Cardiac muscle cell (in vitro differentiated cells and primary cell): ENCODE data around the gene UVSSA. TPM values are rescaled to one million over a fixed set of nuclear protein-coding genes. Genes with fewer than 3 reads are reported as not detected.

Experiments
- DNase-seq, 2 donors: peaks; one replicate each; pipeline versions ENCODE4 v3.0.0 to v3.0.0-alpha.2; 2010 to 2017; ENCODE audit warnings: low read depth in 1 of 2, low spot score in 1 of 2
- H3K27ac ChIP-seq: fragments of 200-600 bp; sonication (generic); 2 replicates; pipeline ENCODE4 v1.5.1; 2016
- H3K27me3 ChIP-seq: fragments of 200-600 bp; sonication (generic); 2 replicates; pipeline ENCODE4 v1.6.0; 2016; ENCODE audit warnings: control low read depth
- H3K36me3 ChIP-seq: fragments of 200-600 bp; sonication (generic); 2 replicates; pipeline ENCODE4 v1.5.1; 2016; ENCODE audit warnings: control low read depth
- H3K4me1 ChIP-seq: fragments of 200-600 bp; sonication (generic); 2 replicates; pipeline ENCODE4 v1.8.1; 2017; ENCODE audit warnings: low read depth, mild to moderate bottlenecking, mixed run types
- H3K4me3 ChIP-seq: fragments of 200-600 bp; sonication (generic); 2 replicates; pipeline ENCODE4 v1.5.1; 2016; ENCODE audit warnings: mild to moderate bottlenecking
- H3K9me3 ChIP-seq: fragments of 200-600 bp; sonication (generic); 2 replicates; pipeline ENCODE4 v1.5.1; 2017; ENCODE audit warnings: low read depth, mild to moderate bottlenecking, control low read depth
- polyA plus RNA-seq: library from polyadenylated mRNA; unstranded; fragments of >200 nt; fragmentation: Nextera tagmentation; extraction: Ambion mirVana; gene quantifications from 2 replicates; pipeline ENCODE4 v1.2.1, GENCODE V29; 2016
- total RNA-seq: library from RNA; depleted of rRNA; stranded (reverse); fragments of >200 nt; gene quantifications from 2 replicates; pipeline ENCODE4 v1.2.3, GENCODE V29; 2016
- TF ChIP-seq, protein P1 (sequence below): IDR thresholded peaks from 2 replicates; pipeline ENCODE4 v1.5.1; 2012; ENCODE audit warnings: low read depth, mild to moderate bottlenecking, low read length

UVSSA gene
- total and polyA plus RNA-seq, 2 experiments from 2014 or later, result 7.2 to 14.1 TPM

DNA sequence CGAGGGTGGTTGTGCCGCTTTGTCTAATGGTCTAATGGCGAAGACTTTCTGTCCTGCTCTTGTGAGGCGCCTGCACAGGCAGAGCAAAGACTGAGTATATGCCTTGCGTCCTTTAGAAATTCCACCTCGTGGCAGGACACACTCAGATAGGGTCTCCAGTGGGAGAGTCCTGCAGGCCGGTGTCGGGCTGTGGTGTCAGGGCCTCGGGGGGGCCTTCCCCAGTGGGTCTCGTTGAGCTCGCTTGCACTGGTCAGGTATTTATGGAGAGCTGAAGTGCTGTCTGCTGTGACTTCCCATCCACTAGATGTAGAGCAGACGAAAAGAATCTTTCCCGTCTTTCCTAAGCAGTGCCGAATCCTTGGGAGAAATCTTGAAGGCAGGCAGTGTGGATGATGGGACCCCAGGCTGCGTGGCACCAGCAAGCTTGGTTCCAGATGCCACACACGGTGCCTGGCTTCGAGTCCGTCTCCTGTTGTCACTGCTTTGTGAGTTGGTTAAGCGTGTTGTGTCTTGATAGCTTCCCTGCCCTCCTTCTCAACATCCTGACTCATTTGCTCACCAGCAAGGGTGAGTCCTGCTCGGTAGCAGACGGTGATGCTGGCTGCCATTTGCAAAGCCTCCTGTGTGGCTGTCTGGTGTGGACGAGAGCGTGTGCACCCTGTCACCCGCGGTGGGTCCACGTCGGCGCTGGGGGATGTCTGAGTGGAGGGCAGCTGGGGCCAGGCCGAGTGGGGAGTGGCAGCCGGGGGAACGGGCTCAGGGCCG lies 36.8 kb upstream of the UVSSA start:
- Histone ChIP-seq H3K9me3 (no peaks in the 10 kb centered on the region), H3K4me3 (peak overlapping the region; percentile 10)

DNA sequence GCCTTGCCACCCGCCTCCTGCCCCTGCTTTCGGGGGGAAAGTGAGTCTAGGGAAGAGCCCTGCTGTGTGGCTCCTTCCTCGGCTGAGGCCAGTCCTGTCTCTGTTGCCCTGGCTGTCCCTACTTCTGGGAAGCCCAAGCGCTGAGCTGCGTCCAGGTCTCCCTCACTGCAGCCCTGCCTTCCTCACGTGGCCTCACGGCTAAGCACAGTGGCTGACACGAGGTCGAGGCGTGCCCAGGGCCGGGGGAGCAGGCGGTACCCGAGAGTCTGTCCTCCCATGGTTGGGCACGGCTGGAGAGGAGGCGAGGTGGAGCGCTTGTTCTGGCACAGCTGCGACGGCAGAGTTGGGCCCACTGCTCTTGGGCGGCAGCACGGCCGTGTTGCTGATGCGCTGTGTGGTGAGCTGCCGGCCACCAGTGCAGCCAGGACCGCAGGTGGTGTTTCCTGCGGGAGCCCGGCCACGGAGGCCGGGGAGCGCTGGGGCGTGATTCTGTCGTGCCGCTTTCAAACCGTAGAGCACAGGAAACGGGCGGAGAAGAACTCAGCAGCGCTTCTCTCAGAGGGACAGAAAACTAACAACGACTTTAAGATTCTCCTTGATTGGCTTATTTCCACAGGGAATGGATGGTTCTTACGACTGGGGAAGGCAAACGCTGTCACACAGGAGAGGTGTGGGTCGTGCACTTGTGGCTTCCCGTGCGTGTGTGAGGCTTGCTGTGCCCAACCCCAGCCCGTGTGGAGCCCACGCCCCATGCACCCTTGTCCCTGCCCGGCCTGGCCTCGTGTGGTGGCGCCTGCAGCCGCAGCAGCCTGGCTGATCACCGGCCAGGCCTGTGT lies 36.0 kb upstream of the UVSSA start:
- TF ChIP-seq, protein P1, sequence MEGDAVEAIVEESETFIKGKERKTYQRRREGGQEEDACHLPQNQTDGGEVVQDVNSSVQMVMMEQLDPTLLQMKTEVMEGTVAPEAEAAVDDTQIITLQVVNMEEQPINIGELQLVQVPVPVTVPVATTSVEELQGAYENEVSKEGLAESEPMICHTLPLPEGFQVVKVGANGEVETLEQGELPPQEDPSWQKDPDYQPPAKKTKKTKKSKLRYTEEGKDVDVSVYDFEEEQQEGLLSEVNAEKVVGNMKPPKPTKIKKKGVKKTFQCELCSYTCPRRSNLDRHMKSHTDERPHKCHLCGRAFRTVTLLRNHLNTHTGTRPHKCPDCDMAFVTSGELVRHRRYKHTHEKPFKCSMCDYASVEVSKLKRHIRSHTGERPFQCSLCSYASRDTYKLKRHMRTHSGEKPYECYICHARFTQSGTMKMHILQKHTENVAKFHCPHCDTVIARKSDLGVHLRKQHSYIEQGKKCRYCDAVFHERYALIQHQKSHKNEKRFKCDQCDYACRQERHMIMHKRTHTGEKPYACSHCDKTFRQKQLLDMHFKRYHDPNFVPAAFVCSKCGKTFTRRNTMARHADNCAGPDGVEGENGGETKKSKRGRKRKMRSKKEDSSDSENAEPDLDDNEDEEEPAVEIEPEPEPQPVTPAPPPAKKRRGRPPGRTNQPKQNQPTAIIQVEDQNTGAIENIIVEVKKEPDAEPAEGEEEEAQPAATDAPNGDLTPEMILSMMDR, result no peak
- peaks cover 23% of the 10 kb centered on the region for H3K36me3 ChIP-seq
- DNase-seq, result no peak
- H3K4me3 ChIP-seq, result no peak overlapping the region
- no peaks in the 10 kb centered on the region for H3K9me3 ChIP-seq
- no peaks in the 10 kb centered on the region for H3K27me3 ChIP-seq
- H3K27ac ChIP-seq, result peak overlapping the region; percentile 97
- peaks cover 7% of the 10 kb centered on the region for H3K4me1 ChIP-seq

More for the DNA sequence above, 36.8 kb upstream of the UVSSA start:
- Histone ChIP-seq H3K27me3 (no peaks in the 10 kb centered on the region), H3K27ac (peak overlapping the region; percentile 97), H3K4me1 (peaks cover 7% of the 10 kb centered on the region), H3K36me3 (peaks cover 21% of the 10 kb centered on the region)
- TF ChIP-seq, protein P1, result no peak
- DNase-seq, result no peak

DNA sequence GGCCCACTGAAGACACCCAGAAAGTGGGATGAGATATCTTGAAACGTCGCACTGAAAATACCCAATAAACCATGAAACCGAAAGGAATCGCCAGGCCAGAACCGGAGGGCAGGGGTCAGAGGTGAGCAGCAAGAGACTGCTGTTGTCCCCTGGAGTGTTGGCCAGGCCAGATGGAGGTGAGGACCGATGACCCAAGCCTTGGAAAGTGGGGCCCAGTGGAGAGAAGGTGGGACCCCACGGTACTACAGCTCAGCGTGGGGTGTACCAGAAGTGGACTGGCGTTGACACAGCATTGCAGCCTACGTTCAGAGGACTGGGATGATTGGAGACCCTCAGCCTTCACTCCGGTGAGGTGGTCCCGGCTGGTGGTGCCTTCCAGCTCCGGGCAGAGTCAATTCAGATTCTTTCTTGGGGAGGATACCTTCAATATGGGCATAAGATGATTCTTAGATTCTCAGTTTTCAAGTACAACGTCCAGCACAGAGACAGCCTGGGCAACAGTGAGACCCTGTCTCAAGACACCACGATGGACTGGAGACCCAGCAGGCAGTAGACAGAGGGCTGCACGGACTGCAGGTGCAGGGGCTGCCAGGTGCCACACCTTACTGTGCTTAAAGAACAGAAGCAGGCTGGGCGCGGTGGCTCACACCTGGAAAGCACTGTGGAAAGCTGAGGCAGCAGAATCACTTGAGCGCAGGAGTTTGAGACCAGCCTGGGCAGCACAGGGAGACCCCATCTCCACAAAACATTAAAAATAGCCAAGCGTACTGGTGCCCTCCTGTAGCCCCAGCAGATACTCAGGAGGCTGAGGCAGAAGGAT lies 34.0 kb upstream of the UVSSA start:
- DNase-seq, result no peak
- Histone ChIP-seq H3K4me3 (no peak overlapping the region), H3K4me1 (peaks cover 7% of the 10 kb centered on the region), H3K36me3 (peaks cover 27% of the 10 kb centered on the region), H3K27ac (no peak overlapping the region), H3K9me3 (no peaks in the 10 kb centered on the region), H3K27me3 (no peaks in the 10 kb centered on the region)
- TF ChIP-seq, protein P1, result no peak

DNA sequence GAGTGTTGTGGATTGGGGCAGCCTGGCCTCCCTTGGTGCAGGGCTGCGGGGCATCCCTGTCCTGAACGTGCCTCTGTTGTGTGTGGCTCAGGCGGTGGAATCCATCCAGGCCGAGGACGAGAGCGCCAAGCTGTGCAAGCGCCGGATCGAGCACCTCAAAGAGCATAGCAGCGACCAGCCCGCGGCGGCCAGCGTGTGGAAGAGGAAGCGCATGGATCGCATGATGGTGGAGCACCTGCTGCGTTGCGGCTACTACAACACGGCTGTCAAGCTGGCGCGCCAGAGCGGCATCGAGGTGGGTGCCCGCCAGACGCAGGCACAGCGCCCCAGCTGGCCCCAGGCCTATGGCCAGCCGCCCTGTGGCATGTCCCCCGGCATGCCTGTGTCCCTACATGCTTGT lies 31.7 kb upstream of the UVSSA start:
- Histone ChIP-seq H3K4me1 (no peaks in the 10 kb centered on the region), H3K27ac (no peak overlapping the region), H3K36me3 (peaks cover 27% of the 10 kb centered on the region), H3K9me3 (no peaks in the 10 kb centered on the region), H3K27me3 (no peaks in the 10 kb centered on the region), H3K4me3 (no peak overlapping the region)
- no peak for DNase-seq
- TF ChIP-seq, protein P1, result no peak

DNA sequence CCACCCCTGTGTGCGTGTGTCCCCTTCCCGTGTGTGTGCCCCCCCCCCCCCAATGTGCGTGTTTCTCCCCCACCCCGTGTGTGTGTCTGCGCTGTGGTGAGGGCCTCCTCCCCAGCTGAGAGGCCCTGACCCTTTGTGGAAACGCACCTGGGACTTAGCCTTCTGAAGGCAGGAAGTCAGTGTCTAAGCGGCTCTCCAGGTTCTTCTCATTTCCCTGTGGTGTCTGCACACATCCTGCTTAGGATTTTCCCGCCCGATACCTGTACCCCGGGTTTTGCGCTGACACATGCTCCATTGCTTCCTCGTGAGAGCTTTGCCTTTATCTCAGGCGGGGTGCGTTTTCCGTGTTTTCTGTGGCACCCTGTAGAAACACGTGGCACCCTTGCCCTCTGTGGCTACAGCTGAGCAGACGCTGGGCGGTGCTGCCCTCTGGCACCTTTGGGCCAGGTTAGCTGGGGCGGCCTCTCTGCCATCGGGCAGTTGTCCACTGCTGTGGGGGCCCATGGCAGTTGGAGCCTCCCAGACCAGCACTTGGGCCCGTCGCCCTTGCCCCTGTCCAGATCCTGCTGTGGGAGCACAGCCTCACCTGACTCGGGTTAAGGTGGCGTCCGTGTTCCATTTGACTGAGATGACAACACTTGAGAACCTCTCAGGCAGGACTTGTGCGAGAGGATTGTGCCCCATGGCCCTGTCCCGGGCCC lies 31.0 kb upstream of the UVSSA start:
- Histone ChIP-seq H3K4me1 (no peaks in the 10 kb centered on the region), H3K27me3 (no peaks in the 10 kb centered on the region), H3K9me3 (no peaks in the 10 kb centered on the region), H3K4me3 (no peak overlapping the region), H3K27ac (no peak overlapping the region), H3K36me3 (peaks cover 27% of the 10 kb centered on the region)
- DNase-seq, result no peak
- TF ChIP-seq, protein P1, result no peak
